Urinary bladder (tissue), 4 donors: ENCODE measurements around the gene FSTL4. TPM values are rescaled to one million over a fixed set of nuclear protein-coding genes. Genes with fewer than 3 reads are reported as not detected.
"Not testable (repeated sequence)": the region's sequence is repeated elsewhere in the genome, so short reads cannot be mapped to it uniquely, and the experiment has no call there.

ENCODE experiments used
- DNase-seq: peaks from one replicate; pipeline ENCODE4 v3.0.0-alpha.2; 2015; ENCODE audit errors: extremely low spot score
- H3K27ac ChIP-seq: one replicate; pipeline ENCODE4 v1.5.1; 2013; ENCODE audit warnings: low read depth, mild to moderate bottlenecking, moderate library complexity
- H3K36me3 ChIP-seq: one replicate; pipeline ENCODE4 v1.6.1; 2013; ENCODE audit warnings: mild to moderate bottlenecking, moderate library complexity; ENCODE audit not compliant: insufficient read depth
- H3K4me1 ChIP-seq: one replicate; pipeline ENCODE4 v1.6.1; 2013; ENCODE audit warnings: mild to moderate bottlenecking, moderate library complexity; ENCODE audit not compliant: insufficient read depth
- H3K4me3 ChIP-seq: one replicate; pipeline ENCODE4 v1.5.1; 2013; ENCODE audit warnings: low read depth, low read length
- WGBS: extraction: QIAGEN DNeasy Blood & Tissue Kit; methylation state at CpG from one replicate; pipeline ENCODE4 v1.1.7; 2013; 5-methylcytosine and 5-hydroxymethylcytosine counted together
- polyA plus RNA-seq: library from polyadenylated mRNA; stranded (reverse); fragments of 200-250 nt; gene quantifications from one replicate; pipeline ENCODE4 v1.2.3, GENCODE V29; 2013
- total RNA-seq: library from RNA; depleted of rRNA; stranded (reverse); fragments of >200 nt; gene quantifications from one replicate; pipeline ENCODE4 v1.2.3, GENCODE V29; 2014
- donor health status: healthy with polysubstance abuse.
- donor health status: healthy.

Gene FSTL4
- total and polyA plus RNA-seq, 2 donors: 4.0 to 7.5 TPM

DNA sequence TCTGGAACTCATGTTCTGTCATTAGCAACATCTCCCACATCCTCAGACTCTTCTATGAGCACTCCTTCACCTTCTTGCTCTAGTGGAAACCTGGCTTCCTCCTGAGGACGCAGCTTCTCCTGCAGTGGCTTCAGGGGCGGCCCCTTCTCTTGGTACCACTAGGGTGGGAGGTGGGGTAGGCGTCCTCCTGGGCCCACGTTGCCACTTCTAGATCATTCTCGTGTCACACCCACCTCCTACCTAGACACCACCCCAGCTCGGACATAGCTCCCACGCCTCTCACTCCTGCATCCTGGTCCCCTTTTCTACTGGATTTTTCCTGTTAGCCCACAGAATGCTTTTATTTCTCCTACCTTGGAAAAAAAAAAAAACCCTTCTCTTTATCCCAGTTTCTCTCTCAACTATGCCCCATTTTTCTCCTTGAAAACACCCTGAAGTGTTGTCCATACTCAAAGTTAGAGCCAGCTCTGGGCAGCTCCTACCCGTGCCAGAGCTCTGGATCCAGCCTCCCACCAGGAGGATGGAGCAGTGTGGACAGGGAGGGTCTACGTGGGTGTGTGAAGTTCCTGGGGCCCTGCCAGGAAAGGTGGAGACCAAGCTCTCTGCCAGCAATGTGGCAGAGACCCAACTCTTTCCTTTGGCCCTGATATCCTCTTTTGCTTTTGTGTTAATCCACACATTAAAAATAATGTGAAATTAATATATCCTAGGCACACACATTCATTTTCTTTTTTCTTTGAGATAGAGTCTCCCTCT, 381.3 kb downstream of the FSTL4 start:
- H3K4me1 ChIP-seq: no peaks in the 10 kb centered on the region
- H3K27ac ChIP-seq: no peak overlapping the region
- H3K4me3 ChIP-seq: no peak overlapping the region
- WGBS: 78% methylated on average over 9 of the region's 9 CpGs
- DNase-seq: no peak
- H3K36me3 ChIP-seq: no peaks in the 10 kb centered on the region

DNA sequence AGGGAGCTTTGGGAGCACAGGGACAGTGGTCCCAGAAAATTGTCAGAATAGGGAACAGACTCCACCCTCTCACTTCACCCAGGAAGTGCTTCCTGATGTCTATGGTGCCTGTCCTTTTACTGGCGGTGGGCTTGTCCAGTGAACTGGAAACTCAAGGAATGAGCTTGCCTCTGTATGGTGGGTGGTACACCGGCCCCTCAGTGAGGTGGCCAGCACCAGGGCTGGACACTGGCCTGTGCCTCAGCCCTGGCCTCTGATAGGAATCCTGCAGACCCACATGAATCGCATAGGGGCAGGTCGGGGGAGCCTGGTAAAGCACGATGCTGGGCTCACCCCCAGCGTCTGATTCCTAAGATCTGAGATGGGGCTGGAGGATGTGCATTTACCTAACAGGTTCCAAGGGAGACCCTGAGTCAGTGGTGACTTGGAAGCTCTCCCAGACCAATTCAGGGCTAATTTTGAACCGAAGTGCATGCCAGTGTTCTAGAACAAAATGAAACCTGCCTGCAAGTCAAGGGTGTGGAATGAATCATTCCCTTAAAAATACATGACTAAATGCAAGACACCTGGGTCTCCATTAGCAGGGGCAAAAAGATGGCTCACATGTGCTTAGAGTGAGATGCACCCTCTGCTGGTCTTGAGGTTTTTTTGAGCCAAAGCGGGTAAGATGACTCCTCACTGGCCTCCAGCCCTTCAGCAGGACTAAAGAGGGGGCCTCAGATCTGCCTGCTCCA, 382.2 kb downstream of the FSTL4 start:
- Histone ChIP-seq H3K4me3 (no peak overlapping the region), H3K36me3 (no peaks in the 10 kb centered on the region), H3K4me1 (no peaks in the 10 kb centered on the region), H3K27ac (no peak overlapping the region)
- WGBS: 94% methylated on average over 8 of the region's 8 CpGs
- no peak for DNase-seq

DNA sequence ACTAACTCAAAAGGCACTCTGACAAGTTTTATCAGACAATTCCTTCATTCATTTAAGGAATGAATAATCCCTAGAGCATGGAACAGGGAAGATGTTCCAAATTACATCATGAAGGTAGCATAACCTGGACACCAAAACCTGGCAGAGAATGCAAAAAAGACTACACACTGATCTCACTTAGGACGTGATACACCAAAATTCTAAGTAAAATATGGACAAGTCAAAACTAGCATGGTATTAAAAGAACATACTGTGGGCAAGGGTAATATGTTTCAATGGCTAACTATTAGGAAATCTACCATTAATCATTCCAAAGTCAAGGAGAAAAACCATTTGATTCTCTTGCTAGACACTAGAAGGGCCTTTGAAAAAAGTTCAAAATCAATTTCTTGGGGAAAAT, 384.0 kb downstream of the FSTL4 start:
- 88% methylated on average over 1 of the region's 1 CpG for WGBS
- no peak for DNase-seq
- H3K4me3 ChIP-seq: no peak overlapping the region
- no peak overlapping the region for H3K27ac ChIP-seq
- H3K36me3 ChIP-seq: no peaks in the 10 kb centered on the region
- H3K4me1 ChIP-seq: no peaks in the 10 kb centered on the region

DNA sequence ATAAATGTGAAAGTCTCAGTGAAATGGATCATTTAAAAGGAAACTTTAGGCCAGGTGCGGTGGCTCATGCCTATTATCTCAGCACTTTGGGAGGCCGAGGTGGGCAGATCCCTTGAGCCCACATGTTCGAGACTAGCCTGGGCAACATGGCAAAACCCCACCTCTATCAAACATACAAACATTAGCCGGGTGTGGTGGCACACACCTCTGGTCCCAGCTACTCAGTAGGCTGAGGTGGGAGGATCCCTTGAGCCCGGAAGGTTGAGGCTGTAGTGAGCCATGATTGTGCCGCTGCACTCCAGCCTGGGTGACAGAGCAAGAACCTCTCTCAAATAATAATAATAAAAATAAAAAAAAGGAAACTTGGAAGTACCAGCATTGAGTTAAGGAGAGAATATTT, 384.4 kb downstream of the FSTL4 start:
- Histone ChIP-seq H3K4me1 (no peaks in the 10 kb centered on the region), H3K4me3 (no peak overlapping the region), H3K27ac (no peak overlapping the region), H3K36me3 (no peaks in the 10 kb centered on the region)
- WGBS: 95% methylated on average over 6 of the region's 6 CpGs
- DNase-seq: no peak

DNA sequence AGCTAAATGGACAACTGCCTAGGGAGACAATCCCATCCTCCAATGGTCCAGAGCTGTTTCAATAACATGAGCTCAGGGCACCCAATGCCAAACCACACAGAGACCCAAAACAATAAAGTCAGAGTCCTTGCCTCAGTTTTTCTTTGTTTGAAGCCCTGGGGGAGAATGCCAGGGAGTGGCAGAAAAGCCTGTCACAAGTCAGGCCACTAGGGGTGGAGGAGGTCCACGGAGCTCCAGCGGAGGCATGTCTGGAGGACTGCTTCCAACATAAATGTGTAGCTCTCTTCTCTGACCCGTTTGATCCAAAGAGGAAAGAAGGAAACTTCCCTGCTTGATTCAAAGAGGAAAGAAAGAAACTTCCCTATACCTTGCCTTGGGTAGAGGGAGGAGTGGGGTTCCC, 385.3 kb downstream of the FSTL4 start:
- Histone ChIP-seq H3K27ac (peak overlapping the region; percentile 18), H3K36me3 (no peaks in the 10 kb centered on the region)
- 82% methylated on average over 3 of the region's 3 CpGs for WGBS

DNA sequence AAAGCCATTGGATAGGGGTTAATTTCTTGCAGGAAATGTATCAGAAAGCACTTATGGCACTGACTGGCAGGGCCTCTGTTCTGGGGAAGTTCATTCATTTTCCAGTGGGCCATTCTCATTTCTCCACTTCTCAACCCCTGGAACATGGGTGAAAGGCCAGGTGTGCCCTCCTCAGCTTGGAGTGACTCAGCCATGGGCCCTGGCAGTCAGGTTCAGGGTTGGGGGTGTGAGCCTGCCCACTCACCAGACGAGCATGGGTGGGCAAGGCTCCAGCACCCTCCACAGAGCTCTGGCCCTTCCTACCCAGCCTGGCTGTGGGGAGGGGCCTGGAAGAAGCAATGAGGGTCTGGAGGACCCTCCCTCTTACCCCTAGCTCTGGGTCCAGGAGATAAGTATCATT, 386.2 kb downstream of the FSTL4 start:
- Histone ChIP-seq H3K36me3 (no peaks in the 10 kb centered on the region), H3K27ac (no peak overlapping the region), H3K4me3 (no peak overlapping the region), H3K4me1 (no peaks in the 10 kb centered on the region)
- no peak for DNase-seq
- WGBS: 54% methylated on average over 1 of the region's 1 CpG

More for the DNA sequence above, 385.3 kb downstream of the FSTL4 start:
- no peak for DNase-seq
- H3K4me3 ChIP-seq: no peak overlapping the region
- H3K4me1 ChIP-seq: no peaks in the 10 kb centered on the region

DNA sequence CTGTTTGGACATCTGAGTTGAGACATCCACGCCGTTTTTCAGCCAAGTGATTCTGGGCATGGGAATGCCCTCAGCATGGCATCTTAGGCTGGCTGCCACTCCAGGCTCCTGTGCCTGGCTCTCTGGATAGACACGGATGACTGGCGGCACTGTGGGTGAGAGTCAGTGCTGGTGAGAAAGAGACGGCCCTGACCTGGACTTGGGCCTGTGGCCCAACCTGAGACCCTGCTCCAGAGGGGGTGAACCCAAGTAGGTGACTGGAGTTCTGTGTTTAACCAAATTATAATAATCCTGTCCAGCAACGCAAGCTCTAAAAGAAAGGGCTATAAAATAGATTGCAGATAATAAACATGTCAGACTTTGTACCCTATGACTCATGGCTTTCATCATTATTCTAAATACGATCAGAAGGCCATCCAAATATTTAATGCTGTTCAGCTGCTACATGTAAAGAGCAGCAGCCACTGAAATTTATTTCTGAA, 386.6 kb downstream of the FSTL4 start:
- Histone ChIP-seq H3K4me1 (no peaks in the 10 kb centered on the region), H3K36me3 (no peaks in the 10 kb centered on the region), H3K4me3 (no peak overlapping the region), H3K27ac (peak overlapping the region; percentile 44)
- DNase-seq: no peak
- 39% methylated on average over 7 of the region's 7 CpGs for WGBS

DNA sequence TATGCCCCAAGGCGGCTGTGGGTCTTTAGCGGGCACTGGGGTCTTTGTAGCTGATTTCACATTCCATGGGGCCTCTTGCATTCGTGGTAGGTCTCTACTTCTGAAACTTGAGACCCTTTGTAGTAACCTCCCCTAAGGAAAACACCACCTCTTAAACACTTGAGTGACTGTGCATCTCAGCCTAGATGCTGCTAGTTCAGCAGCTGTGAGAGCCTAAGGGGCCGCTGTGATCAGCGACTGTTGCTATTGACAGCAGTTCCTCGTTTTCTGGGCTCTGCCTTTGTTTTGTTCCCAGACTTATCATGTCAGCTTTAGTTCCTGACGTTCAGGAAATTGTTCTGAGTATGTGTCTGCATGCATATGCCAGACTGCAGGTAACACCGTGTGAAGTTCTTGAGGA, 389.4 kb downstream of the FSTL4 start:
- 71% methylated on average over 8 of the region's 8 CpGs for WGBS
- H3K36me3 ChIP-seq: no peaks in the 10 kb centered on the region
- H3K4me3 ChIP-seq: no peak overlapping the region
- DNase-seq: no peak
- H3K27ac ChIP-seq: no peak overlapping the region
- no peaks in the 10 kb centered on the region for H3K4me1 ChIP-seq

DNA sequence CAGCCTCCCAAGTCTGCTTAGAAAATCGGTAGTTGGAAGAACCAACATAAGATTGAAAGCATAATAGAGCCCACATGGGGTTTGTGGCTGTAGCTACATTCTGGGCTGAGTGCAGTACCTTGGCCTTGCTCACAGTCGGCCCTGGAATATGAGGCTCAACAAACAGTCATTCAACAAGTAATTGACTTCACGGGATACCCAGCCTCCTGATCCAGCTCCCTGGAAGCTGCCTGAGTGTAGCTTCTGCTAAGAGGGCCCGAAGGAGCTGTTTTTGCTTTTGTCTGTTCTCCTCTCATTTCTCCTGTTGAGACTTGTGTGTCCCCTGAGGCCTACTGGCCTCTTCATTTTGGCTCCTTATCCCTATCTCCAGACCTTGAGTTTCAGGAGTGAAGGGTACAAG, 389.8 kb downstream of the FSTL4 start:
- H3K36me3 ChIP-seq: no peaks in the 10 kb centered on the region
- H3K4me1 ChIP-seq: no peaks in the 10 kb centered on the region
- WGBS: 90% methylated on average over 4 of the region's 4 CpGs
- no peak overlapping the region for H3K27ac ChIP-seq
- no peak overlapping the region for H3K4me3 ChIP-seq
- no peak for DNase-seq

DNA sequence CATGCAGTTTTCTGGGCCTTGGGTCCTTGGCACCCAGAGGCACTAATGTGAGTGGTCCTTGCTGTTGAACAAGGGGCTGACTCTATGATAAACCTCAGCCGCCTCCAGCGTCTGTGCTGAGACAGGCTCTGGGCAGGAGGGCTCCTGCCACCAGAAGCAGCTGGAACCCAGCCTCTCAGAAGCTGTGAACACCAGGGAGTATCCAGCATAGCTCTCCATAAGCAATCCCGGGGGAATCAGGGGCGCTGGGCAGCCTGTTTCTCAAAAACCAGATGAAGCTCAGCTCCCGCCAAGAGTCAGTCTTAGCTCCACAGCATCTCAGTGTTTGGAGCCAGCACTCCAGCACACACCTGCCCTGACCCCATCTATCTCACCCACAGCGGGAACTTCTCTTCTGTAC, 390.3 kb downstream of the FSTL4 start:
- H3K27ac ChIP-seq: no peak overlapping the region
- no peak for DNase-seq
- 86% methylated on average over 6 of the region's 6 CpGs for WGBS
- no peaks in the 10 kb centered on the region for H3K4me1 ChIP-seq
- H3K4me3 ChIP-seq: no peak overlapping the region
- H3K36me3 ChIP-seq: no peaks in the 10 kb centered on the region

DNA sequence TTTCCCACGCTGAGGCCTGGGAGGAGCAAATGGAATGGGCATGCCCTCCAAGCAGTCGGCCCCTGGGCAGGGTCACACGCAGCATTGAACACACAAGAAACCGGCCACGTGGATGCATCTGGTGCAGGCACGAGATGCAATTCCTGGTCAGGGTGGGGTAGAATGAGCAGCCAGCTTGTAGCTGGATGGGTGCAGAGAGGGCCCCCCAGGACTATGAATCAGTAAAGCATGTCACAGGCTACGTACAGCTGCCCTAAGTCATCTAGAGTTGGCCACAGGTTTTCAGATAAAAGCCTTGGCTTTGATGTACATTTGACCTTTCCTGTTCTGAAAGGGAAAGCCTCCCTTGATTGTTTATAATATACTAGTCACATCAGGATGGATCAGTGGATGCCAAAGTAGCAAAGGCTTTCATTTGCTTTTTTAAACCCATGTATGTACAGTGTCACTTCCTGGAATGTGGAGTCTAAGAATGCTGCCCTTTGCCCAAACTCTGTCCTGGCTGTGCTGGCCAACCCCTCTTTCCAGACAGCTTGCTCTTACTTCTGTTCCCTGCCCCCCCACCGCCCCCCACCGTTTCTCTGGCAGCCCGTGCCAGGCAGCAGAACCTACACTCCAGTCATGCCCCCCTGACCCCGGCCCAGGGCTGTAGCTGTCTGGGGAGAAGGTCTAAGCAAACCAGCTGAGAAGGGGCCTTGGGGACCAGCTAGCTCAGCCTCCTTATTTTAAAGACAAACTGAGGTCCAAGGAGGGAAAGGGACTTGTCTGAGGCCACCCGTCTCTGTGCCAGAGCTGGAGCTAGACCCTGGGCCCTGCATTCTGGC, 391.3 kb downstream of the FSTL4 start:
- Histone ChIP-seq H3K4me1 (no peaks in the 10 kb centered on the region), H3K27ac (no peak overlapping the region), H3K4me3 (no peak overlapping the region), H3K36me3 (no peaks in the 10 kb centered on the region)
- DNase-seq: no peak
- whole genome bisulfite sequencing: 70% methylated on average over 12 of the region's 12 CpGs

DNA sequence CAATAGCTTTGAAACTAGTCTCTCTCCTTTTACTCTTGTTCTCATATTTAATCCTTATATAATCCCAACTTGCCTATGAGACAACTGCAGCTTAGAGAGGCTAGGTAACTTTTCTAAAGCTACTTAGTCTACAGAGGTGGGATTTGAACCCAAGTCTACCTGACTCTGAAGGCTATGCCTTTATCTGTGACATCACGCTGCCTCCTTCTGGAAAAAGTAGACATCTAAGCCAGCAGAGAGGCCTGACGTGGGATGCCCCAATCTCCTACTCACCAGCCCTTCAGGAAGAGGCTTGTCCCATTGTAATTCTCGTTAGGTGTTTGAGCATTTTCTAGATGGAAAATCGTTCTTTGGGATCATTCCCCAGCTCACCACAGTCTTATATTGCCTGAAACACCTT, 393.0 kb downstream of the FSTL4 start:
- Histone ChIP-seq H3K4me3 (no peak overlapping the region), H3K4me1 (no peaks in the 10 kb centered on the region), H3K27ac (no peak overlapping the region), H3K36me3 (no peaks in the 10 kb centered on the region)
- 89% methylated on average over 4 of the region's 4 CpGs for WGBS
- DNase-seq: no peak

DNA sequence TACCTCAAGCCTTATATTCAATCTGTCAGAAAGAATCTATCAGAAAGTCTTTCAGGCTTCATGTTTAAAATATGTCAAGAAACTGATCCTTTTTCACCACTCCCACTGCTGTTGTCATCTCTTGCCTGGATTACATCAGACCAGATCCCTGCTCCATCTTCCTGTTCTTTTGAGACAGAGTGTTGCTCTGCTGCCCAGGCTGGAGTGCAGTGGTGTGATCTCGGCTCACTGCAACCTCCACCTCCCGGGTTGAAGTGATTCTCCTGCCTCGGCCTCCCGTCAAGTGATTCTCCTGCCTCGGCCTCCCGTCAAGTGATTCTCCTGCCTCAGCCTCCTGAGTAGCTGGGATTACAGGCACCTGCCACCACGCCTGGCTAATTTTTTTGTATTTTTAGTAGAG, 396.2 kb downstream of the FSTL4 start:
- not testable (repeated sequence) for H3K27ac ChIP-seq, H3K4me3 ChIP-seq, H3K4me1 ChIP-seq, DNase-seq, H3K36me3 ChIP-seq
- 91% methylated on average over 7 of the region's 7 CpGs for WGBS
